Measurements from ENCODE around the gene MEGF6. TPM values are rescaled to one million over a fixed set of nuclear protein-coding genes. Genes with fewer than 3 reads are reported as not detected.

MEGF6 gene
- total RNA-seq, 4 donors from 2014 or later: 0.88 to 69.0 (median 36.9) TPM

GRCh38 chr1:3488432-3488831 is 122.9 kb downstream of the MEGF6 start:
- no peak for DNase-seq
- Histone ChIP-seq H3K27ac (no peak overlapping the region), H3K4me3 (no peak overlapping the region), H3K27me3 (no peaks in the 10 kb centered on the region), H3K36me3 (no peaks in the 10 kb centered on the region), H3K4me1 (no peaks in the 10 kb centered on the region), H3K9me3 (no peaks in the 10 kb centered on the region)
- TF ChIP-seq POLR2A (IDR thresholded peaks at IDR 0.05) (no peak), CTCF (IDR thresholded peaks at IDR 0.05) (no peak)
- intact Hi-C loops (cut with DNase I; ENCODE audit: low total_unique reads): no loop called here

GRCh38 chr1:3485016-3485415 is 126.3 kb downstream of the MEGF6 start:
- no peaks in the 10 kb centered on the region for H3K27me3 ChIP-seq
- no peak overlapping the region for H3K4me3 ChIP-seq
- no peak for DNase-seq
- no peaks in the 10 kb centered on the region for H3K4me1 ChIP-seq
- intact Hi-C loops (cut with DNase I; ENCODE audit: low total_unique reads): no loop called here
- no peaks in the 10 kb centered on the region for H3K9me3 ChIP-seq
- TF ChIP-seq POLR2A (IDR thresholded peaks at IDR 0.05) (no peak), CTCF (IDR thresholded peaks at IDR 0.05) (no peak)
- H3K36me3 ChIP-seq: no peaks in the 10 kb centered on the region
- no peak overlapping the region for H3K27ac ChIP-seq

- Histone ChIP-seq H3K4me1 (no peaks in the 10 kb centered on the region), H3K9me3 (no peaks in the 10 kb centered on the region), H3K4me3 (no peak overlapping the region), H3K36me3 (no peaks in the 10 kb centered on the region), H3K27me3 (no peaks in the 10 kb centered on the region), H3K27ac (no peak overlapping the region)
- TF ChIP-seq POLR2A (IDR thresholded peaks at IDR 0.05) (no peak), CTCF (IDR thresholded peaks at IDR 0.05) (peak; percentile 32 to 54 (median 46))
- DNase-seq: no peak
- intact Hi-C loops (cut with DNase I; ENCODE audit: low total_unique reads): no loop called here
Measured at GRCh38 chr1:3483801-3484444, 127.4 kb downstream of the MEGF6 start.

GRCh38 chr1:3483380-3483779 is 127.9 kb downstream of the MEGF6 start:
- Histone ChIP-seq H3K4me1 (no peaks in the 10 kb centered on the region), H3K9me3 (no peaks in the 10 kb centered on the region), H3K36me3 (no peaks in the 10 kb centered on the region), H3K27me3 (no peaks in the 10 kb centered on the region), H3K27ac (no peak overlapping the region), H3K4me3 (no peak overlapping the region)
- intact Hi-C loops (cut with DNase I; ENCODE audit: low total_unique reads): no loop called here
- TF ChIP-seq POLR2A (IDR thresholded peaks at IDR 0.05) (no peak), CTCF (IDR thresholded peaks at IDR 0.05) (no peak)
- no peak for DNase-seq

DNA sequence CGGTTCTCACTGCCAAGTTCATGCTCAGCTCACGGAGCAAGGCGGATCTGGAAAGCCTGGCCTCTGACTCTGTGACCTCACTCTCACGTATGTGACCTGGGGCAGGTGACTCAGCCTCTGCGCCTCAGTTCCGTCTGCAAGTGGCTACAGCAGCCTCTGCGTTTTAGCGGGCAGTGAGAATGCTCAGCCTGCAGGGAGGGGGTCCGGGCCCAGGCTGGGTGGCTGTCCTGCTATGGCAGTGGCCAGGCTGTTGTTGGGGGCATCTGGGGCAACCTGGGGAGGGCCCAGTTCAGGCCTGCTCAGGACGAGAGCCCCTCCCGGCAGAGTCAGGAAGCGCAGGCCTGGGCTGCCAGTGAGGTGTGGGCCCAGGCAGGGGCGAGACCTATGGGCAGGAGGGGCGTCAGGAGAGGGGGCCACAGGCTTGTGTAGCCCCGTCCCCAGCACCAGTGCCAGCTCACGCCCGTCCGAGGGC is 128.9 kb downstream of the MEGF6 start:
- TF ChIP-seq CTCF (IDR thresholded peaks at IDR 0.05) (no peak), POLR2A (IDR thresholded peaks at IDR 0.05) (no peak)
- H3K36me3 ChIP-seq: no peaks in the 10 kb centered on the region
- no peaks in the 10 kb centered on the region for H3K27me3 ChIP-seq
- H3K4me3 ChIP-seq: no peak overlapping the region
- intact Hi-C loops (cut with DNase I; ENCODE audit: low total_unique reads): no loop called here
- H3K4me1 ChIP-seq: no peaks in the 10 kb centered on the region
- H3K9me3 ChIP-seq: no peaks in the 10 kb centered on the region
- no peak overlapping the region for H3K27ac ChIP-seq
- DNase-seq: no peak

Measured in uterus (tissue), 4 donors.